RKO (cell line): ENCODE data around the gene TOMM7.
"Not testable (repeated sequence)": the region's sequence is repeated elsewhere in the genome, so short reads cannot be mapped to it uniquely, and the experiment has no call there.

ENCODE experiments used
- DNase-seq: peaks from one replicate; pipeline ENCODE4 v3.0.0-alpha.2; 2016; ENCODE audit warnings: low spot score

The TOMM7 gene

DNA sequence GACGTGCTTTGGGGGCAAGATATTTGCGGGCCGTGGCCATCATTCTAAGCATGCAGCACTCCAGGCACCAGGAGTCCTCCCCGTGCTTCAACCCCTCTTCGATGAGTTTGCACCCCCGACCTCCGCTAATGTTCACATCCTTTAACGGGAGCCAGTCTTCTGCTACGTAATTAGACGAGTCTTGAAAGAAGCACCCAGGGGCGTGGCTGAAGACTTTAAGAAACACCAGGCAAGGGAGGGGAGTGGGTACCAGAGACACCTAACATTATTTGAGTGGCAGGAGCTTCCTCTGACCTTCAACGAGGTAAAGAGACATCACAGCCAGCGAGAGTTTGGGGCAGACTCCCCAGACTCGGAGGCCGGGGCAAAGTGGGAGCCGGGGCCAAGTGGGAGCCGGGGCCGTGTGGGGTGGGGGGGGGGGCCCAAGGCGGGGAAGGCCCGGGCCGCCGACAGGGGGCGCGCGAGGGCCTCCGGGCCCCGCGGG, 31.1 kb upstream of the TOMM7 start:
- DNase-seq: peak; percentile 30

DNA sequence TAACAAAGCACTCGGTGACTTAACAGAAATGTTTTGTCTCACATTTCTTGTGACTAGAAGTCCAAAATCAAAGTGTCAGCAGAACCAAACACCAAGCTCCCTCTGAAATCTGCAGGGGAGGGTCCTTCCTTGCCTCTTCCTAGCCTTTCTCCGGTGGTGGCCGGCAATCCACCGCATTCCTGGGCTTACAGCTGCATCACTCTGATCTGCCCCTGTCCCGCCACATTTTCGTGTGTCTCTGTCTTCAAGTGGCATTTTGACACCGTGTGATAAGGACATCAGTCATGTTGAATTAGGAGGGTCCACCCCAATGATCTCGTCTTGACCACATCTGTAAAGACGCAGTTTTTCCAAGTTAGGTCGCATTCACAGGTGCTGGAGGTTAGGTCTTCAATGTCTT, 30.5 kb upstream of the TOMM7 start:
- no peak for DNase-seq

DNA sequence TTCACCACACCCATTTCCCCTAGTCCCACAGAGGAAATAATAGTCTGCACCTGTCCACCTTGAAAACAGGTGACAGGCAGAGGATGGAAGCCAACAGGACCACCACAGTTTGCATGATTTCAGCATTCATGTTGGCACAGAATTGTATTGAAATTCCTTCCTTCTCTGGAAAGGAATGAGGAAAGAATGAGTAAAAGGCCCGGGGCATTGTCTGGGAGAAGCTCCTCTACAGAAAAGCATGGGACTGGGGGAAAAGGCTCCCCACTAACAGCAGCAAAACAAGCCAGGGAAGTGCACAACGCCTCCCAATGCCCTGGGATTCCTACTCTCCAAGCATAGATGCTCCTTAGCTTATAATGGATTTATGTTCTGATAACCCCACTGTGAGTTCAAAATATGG, 28.5 kb upstream of the TOMM7 start:
- no peak for DNase-seq

DNA sequence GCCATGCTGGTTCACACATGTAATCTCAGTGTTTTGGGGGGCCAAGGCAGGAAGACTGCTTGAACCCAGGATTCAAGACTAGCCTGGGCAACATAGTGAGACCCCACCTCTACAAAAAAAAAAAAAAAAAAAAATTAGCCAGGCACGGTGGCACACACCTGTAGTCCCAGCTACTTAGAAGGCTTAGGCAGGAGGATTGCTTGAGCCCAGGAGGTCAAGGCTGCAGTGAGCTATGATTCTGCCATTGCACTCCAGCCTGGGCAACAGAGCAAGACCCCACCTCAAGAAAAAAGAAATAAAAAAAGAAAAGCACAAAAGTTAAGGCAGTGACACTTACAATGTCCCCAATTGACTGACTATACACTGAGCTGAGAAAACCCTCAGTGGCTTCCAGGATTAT, 27.7 kb upstream of the TOMM7 start:
- not testable (repeated sequence) for DNase-seq

DNA sequence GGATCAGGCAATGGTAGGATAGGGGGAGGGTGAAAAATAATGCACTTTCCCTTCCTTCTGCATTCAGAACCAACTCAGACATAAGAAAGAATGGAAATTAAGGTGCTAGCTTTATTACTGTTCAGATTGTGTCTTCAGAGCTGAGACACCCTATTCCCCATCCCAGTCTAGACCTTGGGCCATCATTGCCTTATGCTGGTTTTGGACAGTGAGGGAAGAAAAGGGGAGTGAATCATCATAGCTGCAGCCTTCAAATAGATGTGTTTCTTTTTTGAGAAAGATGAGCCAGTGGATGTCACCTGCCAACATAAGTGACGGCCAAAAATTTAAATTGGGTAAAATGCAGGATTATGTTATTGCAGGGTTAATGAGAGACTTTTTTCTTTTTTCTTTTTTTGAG, 27.0 kb upstream of the TOMM7 start:
- no peak for DNase-seq

DNA sequence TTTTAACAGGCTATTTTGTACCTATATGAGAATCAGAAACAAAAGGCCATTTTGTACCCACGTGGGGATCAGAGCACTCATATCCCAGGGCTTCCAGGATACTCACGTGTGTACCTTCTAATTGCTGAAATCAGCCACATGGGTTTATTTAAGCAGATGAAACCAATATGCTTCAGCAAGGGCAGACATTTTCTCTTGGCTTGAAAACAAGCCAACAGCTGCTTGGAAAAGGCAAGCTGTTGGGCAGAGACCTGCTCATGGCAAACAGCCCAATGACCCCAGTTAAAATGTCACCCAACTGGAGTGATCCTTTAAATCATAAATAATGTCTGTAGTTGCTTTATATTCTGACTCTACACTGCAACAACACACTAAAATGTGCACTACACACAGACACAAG, 26.5 kb upstream of the TOMM7 start:
- no peak for DNase-seq

DNA sequence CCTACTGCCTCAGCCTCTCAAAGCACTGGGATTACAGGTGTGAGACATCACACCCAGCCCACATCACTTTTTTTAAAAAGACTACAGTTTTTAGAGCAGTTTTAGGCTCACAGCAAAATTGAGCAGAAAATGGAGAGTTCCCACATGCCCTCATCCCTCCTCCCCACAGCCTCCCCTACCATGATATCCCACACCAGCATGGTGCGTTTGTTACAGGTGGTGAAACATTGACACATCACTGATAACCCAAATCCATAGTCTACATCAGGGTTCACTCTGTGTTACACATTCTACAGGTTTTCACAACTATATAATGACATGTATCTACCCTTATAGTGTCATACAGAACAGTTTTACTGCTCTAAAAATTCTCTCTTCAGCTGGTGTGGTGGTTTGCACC, 24.3 kb upstream of the TOMM7 start:
- DNase-seq: no peak

DNA sequence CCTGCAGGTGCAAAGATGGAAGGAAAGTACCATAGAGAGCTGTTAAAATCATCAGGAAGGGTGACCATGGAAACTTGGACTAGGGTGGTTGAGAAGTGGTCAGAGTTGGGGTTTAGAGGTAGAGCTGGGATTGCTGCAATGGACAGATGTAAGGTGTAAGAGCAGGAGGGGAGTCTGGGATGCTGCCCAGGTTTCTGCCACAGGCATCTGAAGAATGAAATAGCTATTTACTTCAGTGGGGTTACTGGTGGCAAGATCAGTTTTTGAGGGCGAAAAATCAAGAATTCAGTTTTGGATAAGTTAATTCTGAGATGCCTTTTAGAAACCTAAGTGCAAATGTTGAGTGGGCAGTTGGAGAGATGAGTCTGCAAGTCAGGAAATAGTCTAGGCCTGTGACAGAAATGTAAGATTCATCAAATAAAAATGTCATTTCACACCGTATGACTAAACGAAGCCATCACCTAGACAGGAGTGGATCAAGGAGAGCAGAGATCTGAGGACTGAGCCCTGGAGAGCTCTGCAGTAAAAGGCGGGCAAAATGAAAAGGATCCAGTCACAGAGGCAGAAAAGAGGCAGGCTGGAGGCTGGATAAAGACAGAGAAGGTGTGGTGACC, 22.7 kb upstream of the TOMM7 start:
- DNase-seq: no peak

DNA sequence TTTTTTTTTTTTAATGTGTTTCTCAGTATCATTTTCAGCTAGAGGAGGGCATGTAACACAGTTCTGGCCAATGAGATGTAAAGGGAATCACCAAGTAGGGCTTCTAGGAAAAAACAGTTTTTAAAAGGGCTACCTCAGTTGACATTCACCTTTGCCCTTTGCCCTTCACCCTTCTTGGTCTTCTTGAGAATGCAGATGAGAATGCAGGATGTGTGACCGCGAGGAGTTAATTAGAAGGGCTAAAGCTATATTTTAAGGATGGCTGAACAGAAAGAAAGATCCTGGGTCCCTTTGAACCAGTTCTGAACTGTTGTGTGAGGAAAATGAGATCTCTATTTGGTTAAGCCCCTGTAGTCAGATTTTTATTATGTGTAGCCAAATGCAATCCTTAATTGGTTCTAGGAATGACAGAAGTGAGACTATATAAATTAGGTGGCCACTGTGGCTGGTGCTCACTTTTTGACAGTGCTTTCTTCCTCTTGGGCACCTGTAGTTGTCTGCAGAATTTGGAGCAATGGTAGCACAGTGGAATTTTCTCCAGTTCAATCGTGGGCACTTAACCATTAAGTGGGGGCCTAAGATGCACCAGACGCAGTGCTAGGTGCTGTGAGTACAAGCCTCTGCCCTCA, 21.1 kb upstream of the TOMM7 start:
- no peak for DNase-seq

DNA sequence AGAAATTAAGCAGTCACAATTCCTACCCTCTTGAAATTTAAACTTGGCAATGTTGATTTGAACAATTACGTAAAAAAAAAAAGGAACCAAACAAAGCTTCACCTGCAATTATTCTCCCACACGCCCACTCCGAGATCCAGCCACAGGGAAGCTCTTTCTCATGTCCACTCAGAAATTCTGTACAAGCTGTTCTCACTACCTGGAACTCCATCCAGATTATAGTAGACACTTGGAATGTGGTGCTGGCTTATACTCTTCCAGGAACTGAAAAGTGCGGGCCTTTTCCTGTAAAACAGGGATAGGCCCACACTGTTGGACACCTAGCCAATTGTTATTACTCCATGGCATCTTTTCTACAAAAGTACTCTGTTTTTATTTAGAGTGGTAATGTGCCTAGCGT, 20.3 kb upstream of the TOMM7 start:
- no peak for DNase-seq

DNA sequence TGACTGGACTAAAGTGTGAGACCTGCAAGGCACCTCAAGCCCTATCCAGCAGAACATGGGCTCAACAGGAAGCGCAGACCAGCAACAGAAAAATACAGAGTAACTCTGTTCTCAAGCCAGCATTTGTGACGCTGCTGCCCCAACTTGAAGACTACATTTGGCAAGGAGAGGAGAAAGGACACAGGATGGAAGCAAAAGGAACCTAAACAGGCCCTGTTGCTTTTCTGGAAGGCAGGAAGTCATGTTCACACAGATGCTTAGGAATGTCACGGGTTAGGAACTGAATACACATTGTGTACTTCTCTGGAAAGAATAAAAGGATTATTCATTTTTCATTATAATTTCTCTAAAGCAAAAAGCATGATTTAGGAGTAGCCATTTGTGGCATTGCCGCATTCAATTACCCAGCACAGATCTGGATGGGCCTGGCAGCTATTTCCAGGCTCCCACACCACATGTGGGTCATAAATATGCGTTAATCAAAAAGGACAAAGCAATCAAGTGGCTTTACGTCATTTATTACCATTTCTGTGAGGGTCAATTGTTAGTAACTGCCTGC, 19.8 kb upstream of the TOMM7 start:
- no peak for DNase-seq

DNA sequence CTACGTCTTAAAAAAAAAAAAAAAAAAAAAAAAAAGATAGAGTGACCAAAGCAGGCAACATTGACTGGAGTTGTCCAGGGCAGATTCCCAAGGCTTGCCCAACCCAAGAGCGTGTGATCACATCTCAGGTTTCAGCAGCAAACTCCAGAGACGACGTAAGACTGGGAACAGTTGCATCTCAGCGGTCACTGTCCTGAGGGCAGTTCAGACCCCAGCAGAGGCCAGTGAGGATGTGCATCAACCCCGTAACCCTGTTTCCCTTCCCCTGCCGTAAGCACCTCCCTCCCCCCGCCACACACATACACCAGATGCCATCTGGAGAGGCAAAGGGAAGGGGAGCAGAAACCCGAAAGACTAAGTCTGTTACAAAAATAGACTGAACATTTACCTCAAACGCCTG, 19.3 kb upstream of the TOMM7 start:
- no peak for DNase-seq

DNA sequence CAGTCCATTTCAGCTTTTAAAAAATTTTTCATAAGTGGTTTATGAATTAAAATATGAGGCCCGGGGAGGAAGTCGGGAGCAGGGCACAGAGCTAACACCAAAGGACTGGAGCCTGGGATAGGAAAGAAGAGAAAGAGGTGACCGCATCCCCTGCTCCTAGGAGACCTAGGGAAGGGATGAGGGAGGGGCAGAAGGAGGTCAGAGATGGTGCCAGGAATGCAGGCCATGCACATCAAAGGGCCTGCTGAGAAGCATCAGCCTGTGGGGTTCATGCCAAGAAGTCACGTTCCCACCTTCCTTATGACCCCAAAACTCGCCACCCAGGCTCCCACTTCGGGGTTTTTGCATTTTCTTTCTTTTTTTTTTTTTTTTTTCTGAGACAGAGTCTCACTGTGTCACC, 14.7 kb upstream of the TOMM7 start:
- no peak for DNase-seq

DNA sequence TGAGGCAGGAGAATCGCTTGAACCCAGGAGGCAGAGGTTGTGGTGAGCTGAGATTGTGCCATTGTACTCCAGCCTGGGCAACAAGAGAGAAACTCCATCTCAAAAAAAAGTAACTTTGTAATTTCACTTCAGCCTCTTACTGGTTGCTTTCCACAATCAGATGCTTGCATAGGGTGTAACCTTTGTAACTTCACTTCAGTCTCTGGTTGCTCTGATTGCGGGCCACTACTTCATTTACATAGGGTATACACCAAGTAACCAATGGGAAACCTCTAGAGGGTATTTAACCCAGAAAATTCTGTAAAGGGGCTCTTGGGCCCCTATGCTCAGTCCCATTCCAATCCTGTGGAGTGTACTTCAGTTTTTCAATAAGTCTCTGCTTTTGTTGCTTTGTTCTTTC, 13.9 kb upstream of the TOMM7 start:
- not testable (repeated sequence) for DNase-seq

DNA sequence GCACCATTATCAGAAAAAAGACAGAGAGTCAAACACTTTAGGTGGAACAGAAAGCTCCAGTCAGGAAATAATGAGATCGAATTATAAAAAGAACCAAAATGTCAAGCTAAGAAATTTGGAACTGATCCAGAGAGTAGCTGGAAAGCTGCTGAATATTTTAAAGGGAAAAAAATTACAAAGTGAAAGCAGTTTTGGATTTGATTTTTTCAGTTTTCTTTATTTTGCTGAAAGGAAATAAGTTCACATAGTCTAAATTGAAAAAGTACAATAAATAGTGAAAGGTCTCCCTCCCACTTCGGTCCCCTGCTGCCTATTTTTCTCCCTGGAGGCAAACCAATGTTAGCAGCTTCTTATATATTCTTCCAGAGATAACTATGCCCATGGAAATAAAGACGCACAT, 11.3 kb upstream of the TOMM7 start:
- no peak for DNase-seq

DNA sequence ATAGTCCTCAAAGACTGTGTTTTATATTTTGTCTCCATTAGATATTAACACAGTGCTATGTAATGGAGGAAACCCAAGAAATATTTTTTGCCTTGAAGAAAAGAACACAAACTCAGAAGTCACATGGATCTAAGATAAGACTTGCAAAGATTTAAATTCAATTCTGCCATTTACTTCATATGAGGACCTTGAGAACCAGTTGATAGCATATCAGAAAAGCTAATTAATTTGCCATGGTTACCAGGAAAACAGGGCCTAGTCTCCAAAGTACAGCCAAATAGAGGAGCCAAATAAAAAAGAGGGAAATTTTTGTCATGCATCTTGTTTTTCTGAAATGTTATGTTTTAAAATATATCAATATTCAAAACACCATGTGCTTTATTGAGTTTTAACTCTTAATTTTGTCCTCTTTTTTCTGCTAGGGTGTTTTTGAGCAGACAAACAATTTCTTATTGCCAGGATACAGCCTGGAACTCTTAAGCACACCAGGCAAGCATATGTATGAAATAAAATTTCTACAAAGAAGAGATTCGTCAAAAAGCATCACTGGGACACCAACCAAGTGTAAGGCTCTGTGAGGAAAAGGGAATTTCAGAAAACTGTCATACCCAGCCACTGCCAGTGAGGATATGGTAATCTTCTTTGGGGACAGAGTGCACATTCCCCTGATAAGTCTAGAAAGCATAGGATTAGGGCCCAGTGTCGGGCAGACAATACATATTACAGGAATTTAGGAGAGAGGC, 10.6 kb upstream of the TOMM7 start:
- DNase-seq: no peak

DNA sequence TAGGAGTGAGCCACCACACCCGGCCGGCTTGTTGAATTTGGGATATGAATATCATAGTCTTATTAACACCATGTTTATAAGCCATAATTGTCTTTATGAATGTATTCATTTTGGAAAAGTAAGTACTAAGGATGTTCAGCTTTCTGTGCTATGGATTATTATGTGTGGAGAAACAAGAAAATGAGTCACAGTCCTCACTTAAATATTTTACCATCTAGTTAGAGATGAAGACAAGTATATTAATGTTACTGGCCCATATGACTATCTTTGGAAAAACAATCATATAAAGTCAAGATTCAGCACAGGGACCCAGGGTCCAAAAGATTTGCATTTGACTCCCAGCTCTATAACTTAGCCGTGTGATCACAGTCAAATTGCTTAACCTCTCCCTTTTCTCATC, 9.8 kb upstream of the TOMM7 start:
- no peak for DNase-seq

DNA sequence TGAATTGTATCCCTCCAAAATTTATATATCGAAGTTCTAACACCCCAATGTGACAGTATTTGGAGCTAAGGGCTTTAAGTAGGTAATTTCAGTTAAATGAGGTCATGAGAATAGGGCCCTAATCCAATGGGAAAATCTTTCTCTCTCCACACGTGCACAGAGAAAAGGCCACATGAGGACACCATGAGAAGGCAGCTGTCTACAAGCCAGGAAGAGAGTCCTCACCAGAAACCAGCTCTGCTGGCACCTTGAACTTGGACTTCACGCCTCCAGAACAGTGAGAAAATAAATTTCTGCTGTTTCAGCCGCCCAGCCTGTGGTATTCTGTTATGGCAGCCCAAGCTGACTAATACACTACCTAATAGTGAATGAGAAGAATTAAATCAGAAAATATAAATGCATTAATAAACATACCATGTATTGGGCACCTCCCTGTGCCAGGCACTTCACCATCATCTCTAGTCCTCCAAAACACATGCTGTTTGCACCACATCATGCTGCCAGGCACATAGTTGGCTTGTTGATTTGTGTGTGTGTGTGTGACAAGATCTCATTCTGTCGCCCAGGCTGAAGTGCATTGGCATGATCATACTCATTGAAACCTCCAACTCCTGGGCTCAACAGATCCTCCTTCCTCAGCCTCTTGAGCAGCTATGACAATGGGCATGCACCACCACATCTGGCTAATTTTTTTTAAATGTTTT, 9.1 kb upstream of the TOMM7 start:
- no peak for DNase-seq

DNA sequence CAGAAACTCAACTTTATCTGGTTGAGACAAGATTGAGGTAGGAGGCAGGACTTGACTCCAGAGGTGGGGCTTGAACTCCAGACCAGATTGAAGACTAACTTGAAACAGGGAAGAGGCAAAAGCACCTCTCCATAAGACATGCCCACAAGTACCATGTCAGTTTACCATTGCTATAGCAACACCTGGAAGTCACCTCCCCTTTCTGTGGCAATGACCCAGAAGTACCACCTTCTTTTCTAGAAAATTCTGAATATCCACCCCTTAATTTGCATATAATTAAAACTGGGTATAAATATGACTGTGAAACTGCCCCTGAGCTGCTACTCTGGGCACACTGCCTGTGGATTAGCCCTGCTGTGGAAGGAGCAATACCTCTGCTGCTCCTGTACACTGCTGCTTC, 4.9 kb upstream of the TOMM7 start:
- no peak for DNase-seq

DNA sequence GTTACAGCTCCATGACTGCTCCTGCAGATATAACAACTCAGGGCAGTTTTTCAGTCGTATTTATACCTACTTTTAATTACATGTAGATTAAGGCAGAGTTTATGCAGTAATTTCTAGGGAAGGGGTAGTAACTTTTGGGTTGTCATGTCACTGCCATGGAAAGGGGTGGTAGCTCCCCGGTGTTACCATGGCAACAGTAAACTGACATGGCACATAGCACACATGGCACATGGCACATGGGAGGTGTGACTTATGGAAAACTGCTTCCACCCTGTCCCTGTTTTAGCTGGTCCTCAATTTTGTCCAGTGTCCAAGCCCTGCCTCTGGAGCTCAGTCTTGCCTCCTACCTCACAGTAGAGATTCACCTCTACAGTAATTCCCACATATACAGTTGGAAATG, 3.9 kb upstream of the TOMM7 start:
- DNase-seq: no peak

DNA sequence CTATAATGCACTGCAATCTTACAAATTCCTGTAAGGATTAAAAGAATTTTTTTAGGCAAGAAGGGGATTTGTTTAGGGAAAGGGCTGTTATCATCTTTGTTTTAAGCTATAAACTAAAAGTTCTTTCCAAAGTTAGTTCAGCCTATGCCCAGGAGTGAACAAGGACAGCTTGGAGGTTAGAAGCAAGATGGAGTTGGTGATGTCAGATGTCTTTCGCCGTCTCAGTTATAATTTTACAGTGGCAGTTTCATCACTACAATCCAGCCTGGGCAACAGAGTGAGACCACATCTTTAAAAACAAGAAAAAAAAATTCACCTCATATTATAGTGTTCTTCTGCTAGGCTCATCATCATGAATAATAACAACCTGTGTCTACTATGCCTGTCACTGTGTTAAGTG, 2.1 kb upstream of the TOMM7 start:
- no peak for DNase-seq

DNA sequence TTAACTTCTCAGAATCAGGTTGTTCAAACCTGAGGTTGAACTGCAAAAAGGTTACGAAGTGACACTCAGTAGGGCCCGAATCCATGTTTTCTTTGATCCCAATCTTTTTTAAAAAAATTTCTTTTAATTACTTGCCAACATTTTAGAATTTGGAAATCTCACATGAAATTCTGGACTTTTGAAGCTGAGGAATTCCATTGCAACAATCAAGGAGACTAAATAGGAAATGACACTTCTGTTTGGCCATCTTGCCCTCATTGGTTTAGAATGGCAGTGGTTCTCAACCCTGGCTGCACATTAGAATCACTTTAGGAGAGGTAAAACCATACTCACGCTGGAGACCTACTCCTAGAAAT, 471 bp upstream of the TOMM7 start:
- no peak for DNase-seq
